Measurements from ENCODE around the gene DHRS3. TPM values are rescaled to one million over a fixed set of nuclear protein-coding genes. Genes with fewer than 3 reads are reported as not detected.

The DHRS3 gene
- total and polyA plus RNA-seq, 2 of the 13 experiments (the other 11 are each of a cell fraction or from before 2014, with no cell fraction given) = 48.5 to 90.5 TPM

GRCh38 chr1:12528021-12528852, 89.8 kb downstream of the DHRS3 start (continued):
- TF ChIP-seq CAMTA2 (CRISPR knock-in tag; IDR thresholded peaks at IDR 0.05; ENCODE audit: borderline replicate concordance) (no peak), ADNP (CRISPR knock-in tag; IDR thresholded peaks at IDR 0.05) (no peak; the same call in 1 of the 2 replicates), ZNF891 (CRISPR knock-in tag; IDR thresholded peaks at IDR 0.05) (no peak), ZNF496 (CRISPR knock-in tag; IDR thresholded peaks at IDR 0.05; ENCODE audit: insufficient replicate concordance) (no peak), ZNF776 (CRISPR knock-in tag; IDR thresholded peaks at IDR 0.05) (no peak), GTF3A (CRISPR knock-in tag; conservative IDR thresholded peaks at IDR 0.05) (no peak), SOX13 (IDR thresholded peaks at IDR 0.05) (peak; percentile 89), SOX13 (CRISPR knock-in tag; conservative IDR thresholded peaks at IDR 0.05 in 1 of 2, IDR thresholded peaks at IDR 0.05 in 1 of 2) (peak in 1 of 2 experiments; percentile 95; a peak in 2 of 4 replicates), ZBTB20 (CRISPR knock-in tag; IDR thresholded peaks at IDR 0.05; ENCODE audit: borderline replicate concordance, low read depth) (peak; percentile 86; the same call in 1 of the 2 replicates), ZNF24 (IDR thresholded peaks at IDR 0.05) (0 out of 2 replicates have a peak, but pooled peaks have one; percentile 55), SIX4 (CRISPR knock-in tag; IDR thresholded peaks at IDR 0.05) (peak; percentile 76), JUNB (CRISPR knock-in tag; IDR thresholded peaks at IDR 0.05; ENCODE audit: borderline replicate concordance) (peak; percentile 85; the same call in 1 of the 2 replicates), STAG1 (CRISPR knock-in tag; IDR thresholded peaks at IDR 0.05) (peak; percentile 51), HNF1A (IDR thresholded peaks at IDR 0.05; ENCODE audit: low read depth) (peak; percentile 67), HNF1A (CRISPR knock-in tag; IDR thresholded peaks at IDR 0.05; ENCODE audit: borderline replicate concordance) (peak; percentile 89; the same call in 1 of the 2 replicates), FLYWCH1 (CRISPR knock-in tag; IDR thresholded peaks at IDR 0.05) (no peak), E2F5 (CRISPR knock-in tag; conservative IDR thresholded peaks at IDR 0.05) (no peak)
